ENCODE data around the gene EREG.

DNA sequence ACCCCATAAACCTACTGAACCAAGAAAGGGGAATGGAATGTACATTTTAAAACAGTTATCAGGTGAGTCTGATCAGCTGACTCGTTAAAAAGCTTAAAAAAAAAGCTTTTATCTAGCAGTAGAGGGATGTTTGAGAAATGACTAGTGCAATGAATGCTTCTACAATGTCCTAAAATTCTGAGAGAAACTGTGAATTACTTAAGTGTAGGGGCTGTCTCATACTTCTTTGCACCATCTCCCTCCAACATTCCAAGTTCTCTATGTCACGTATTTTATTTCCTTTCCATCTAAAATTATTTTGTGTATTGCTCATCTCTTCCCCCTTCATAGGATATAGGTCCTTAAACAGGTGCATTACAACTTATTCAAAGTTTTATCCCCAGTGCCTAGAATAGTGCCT lies 68.1 kb downstream of the EREG start:
- no peak for TF ChIP-seq POLR2A (IDR thresholded peaks at IDR 0.05; ENCODE audit: low read length)
- no peak for TF ChIP-seq GATA1 (IDR thresholded peaks at IDR 0.05; ENCODE audit: low read depth, low read length)
